ENCODE results near the gene YWHAQ.
"Not testable (repeated sequence)": the region's sequence is repeated elsewhere in the genome, so short reads cannot be mapped to it uniquely, and the experiment has no call there.

YWHAQ gene

DNA sequence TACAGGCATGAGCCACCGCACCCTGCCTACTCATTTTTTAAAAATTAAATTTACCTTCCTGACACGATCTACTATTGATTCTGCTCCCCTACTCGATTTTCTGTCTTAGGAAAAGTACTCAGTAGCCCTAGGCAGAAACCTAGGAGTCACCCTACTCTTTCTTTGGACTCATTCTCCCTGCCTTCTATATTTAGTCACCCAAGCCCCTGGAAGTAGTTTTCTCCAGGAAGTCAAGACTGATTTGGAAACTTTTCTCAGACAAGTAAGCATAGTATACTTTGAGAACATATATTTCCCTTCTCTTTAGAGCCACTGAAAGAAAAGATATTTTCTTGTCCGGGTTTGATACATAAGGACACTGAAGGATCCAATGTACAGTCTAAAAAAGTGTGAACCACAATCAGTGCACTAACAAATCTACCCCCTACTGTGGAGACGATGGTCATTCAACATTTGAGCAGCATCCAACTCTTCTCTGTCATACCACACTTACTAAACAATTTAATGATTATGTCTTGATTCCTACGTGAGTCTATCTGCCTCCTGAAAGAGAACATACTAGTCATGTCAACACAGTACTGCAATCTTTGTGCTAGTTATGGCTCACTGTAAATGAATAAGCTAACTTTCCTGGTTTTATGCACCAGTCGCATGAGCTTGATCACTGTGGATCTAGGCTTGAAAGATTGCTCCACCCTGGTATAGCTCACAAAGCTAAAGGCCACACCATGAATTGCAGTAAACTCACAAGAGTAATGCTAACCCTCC lies 19.8 kb downstream of the YWHAQ start:
- ChIA-PET POLR2A (no interaction called here), CTCF (interaction anchor here (0.9 kb wide), 1 partner anchor 159 kb away, joined by 3 read pairs; no protein-coding TSS in a partner anchor)
- TF ChIP-seq, protein P1, sequence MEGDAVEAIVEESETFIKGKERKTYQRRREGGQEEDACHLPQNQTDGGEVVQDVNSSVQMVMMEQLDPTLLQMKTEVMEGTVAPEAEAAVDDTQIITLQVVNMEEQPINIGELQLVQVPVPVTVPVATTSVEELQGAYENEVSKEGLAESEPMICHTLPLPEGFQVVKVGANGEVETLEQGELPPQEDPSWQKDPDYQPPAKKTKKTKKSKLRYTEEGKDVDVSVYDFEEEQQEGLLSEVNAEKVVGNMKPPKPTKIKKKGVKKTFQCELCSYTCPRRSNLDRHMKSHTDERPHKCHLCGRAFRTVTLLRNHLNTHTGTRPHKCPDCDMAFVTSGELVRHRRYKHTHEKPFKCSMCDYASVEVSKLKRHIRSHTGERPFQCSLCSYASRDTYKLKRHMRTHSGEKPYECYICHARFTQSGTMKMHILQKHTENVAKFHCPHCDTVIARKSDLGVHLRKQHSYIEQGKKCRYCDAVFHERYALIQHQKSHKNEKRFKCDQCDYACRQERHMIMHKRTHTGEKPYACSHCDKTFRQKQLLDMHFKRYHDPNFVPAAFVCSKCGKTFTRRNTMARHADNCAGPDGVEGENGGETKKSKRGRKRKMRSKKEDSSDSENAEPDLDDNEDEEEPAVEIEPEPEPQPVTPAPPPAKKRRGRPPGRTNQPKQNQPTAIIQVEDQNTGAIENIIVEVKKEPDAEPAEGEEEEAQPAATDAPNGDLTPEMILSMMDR (IDR thresholded peaks at IDR 0.05; ENCODE audit: insufficient read depth, low read length, missing control alignments) = no peak
- no peak overlapping the region for H3K4me3 ChIP-seq (ENCODE audit: low read depth, low read length)
- no peak for DNase-seq (ENCODE audit: low read depth, low spot score)

DNA sequence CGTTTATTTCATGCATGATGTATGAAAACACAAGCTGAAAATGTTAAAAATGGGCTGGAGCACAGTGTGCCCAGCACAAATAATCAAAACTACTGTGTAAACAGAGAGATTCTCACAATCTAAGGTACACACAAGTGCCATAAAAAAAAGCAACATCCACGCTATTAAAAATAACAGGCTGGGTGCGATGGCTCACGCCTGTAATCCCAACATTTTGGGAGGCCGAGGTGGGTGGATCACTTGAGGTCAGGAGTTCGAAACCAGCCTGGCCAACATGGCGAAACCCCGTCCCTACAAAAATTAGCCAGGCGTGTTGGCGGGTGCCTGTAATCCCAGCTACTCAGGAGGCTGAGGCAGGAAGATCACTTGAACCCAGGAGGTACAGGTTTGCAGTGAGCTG lies 22.3 kb downstream of the YWHAQ start:
- POLR2A ChIA-PET = interaction anchor here (0.6 to 1.1 kb wide), 3 partner anchors 13 to 61 kb away, joined by 3 read pairs; no protein-coding TSS in a partner anchor
- CTCF ChIA-PET = not testable (repeated sequence)

DNA sequence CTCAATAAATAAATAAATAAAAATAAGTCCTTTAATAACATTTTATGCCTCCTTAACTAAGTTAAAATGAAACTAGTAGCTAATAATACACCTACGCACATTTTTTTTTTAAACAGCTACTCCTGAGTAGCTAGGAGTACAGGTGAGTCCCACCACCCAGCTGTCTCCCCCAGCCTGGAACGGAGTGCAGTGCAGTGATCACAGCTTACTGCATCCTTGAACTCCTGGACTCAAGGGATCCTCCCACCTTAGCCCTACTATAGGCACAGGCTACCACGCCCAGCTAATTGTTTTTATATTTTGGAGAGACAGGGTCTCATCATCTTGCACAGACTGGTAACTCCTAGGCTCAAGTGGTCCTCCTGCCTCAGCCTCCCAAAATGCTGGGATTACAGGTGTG lies 28.4 kb downstream of the YWHAQ start:
- CTCF ChIA-PET = no interaction called here
- no peak for DNase-seq (ENCODE audit: low read depth, low spot score)
- TF ChIP-seq, protein P1 (IDR thresholded peaks at IDR 0.05; ENCODE audit: insufficient read depth, low read length, missing control alignments) = no peak
- POLR2A ChIA-PET = no interaction called here
- H3K4me3 ChIP-seq (ENCODE audit: low read depth, low read length) = no peak overlapping the region

More for the DNA sequence above, 22.3 kb downstream of the YWHAQ start:
- DNase-seq (ENCODE audit: low read depth, low spot score); H3K4me3 ChIP-seq (ENCODE audit: low read depth, low read length): not testable (repeated sequence)

DNA sequence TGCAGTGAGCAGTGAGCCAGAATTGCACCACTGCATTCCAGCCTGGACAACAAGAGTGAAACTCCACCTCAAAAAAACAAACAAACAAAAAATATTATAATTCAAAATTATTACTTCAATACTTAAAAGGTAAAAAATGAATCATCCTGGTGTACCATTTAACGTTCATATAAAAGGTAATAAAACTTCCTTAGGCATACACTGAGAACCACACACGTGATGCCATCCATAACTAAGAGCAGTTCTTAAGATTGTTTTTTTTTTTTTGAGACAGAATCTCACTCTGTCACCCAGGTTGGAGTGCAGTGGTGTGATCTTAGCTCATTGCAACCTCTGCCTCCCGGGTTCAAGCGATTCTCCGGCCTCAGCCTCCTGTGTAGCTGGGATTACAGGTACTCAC lies 29.4 kb downstream of the YWHAQ start:
- POLR2A ChIA-PET = no interaction called here

DNA sequence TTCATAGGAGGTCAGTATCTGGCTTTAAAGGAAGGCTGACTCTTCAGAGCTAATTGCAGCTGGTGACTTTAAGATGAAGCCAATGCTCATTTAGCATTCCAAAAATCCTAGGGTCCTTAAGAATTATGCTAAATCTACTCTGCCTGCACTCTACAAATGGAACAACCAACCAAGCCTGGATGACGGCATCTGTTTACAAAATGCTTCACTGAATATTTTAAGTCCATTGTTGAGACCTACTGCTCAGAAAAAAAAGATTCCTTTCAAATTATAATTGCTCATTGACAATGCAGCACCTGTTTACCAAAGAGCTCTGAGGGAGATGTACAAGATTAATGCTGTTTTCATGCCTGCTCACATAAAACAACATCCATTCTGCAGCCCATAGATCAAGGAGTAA lies 31.4 kb downstream of the YWHAQ start:
- H3K4me3 ChIP-seq (ENCODE audit: low read depth, low read length) = no peak overlapping the region
- TF ChIP-seq, protein P1 (IDR thresholded peaks at IDR 0.05; ENCODE audit: insufficient read depth, low read length, missing control alignments) = no peak
- CTCF ChIA-PET = interaction anchor here (1.2 kb wide), 2 partner anchors 171 to 498 kb away, joined by 3 read pairs; no protein-coding TSS in a partner anchor
- no peak for DNase-seq (ENCODE audit: low read depth, low spot score)
- POLR2A ChIA-PET = no interaction called here

More for the DNA sequence above, 29.4 kb downstream of the YWHAQ start:
- no peak for DNase-seq (ENCODE audit: low read depth, low spot score)
- CTCF ChIA-PET = no interaction called here
- TF ChIP-seq, protein P1 (IDR thresholded peaks at IDR 0.05; ENCODE audit: insufficient read depth, low read length, missing control alignments) = no peak
- H3K4me3 ChIP-seq (ENCODE audit: low read depth, low read length) = no peak overlapping the region

DNA sequence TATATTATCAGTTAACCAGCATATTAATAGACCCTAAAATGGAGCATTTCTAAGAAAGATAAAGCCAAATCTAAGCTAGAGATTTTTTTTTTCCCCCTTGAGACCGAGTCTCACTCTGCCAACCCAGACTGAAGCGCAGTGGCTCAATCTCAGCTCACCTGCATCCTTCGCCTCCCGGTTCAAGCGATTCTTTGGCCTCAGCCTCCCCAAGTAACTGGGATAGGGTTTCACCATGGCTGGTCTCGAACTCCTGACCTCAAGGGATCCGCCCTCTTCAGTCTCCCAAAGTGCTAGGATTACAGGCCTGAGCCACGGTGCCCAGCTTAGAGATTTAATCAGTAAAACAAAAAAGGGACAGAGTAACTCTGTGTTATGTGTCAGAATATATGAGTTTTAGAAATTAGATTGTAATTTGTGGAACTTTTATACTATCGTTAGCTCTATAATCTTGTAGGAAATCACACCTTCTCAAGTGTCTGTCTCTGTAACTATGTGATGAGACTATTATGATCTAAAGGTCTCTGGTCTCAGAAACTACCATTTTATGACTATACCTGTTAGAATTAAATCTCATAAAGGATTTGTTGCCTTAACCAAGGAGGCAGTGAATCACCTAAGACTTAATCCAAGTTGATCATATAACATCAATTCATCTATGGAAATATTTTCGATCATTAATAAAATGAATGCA lies 34.0 kb downstream of the YWHAQ start:
- DNase-seq (ENCODE audit: low read depth, low spot score) = no peak
- ChIA-PET CTCF (interaction anchor here (1.1 to 1.2 kb wide), 3 partner anchors 9 to 174 kb away, joined by 3 read pairs; partner anchors contain the start of gene ADAM17), POLR2A (no interaction called here)
- H3K4me3 ChIP-seq (ENCODE audit: low read depth, low read length) = no peak overlapping the region
- TF ChIP-seq, protein P1 (IDR thresholded peaks at IDR 0.05; ENCODE audit: insufficient read depth, low read length, missing control alignments) = no peak
